GM12801 (cell line): ENCODE data around the gene ADGRA3.

ENCODE experiments used
- TF ChIP-seq, protein P1 (sequence below): IDR thresholded peaks from one replicate; pipeline ENCODE4 v1.5.1; 2011; ENCODE audit warnings: control low read depth; ENCODE audit not compliant: insufficient read length; ENCODE audit errors: extremely low read depth

Gene ADGRA3

DNA sequence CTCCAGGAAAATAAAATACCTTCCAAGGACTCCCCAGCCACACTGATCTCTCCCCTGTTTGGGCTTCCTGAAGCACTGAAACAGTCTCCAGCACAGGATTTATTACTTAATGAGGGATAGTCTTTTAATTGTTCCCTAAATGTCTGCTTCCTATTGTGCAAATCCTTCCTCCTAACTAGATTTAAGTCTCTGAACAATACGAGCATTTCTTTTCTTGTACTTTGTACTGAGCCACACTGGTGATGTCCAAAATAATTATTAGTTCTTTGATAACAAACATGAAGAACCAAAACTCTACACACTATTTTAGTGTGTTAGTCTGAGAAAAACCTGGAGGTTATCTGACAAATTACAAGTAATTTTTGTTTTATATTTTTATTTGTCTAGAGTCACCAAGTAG is 5.1 kb downstream of the ADGRA3 start:
- TF ChIP-seq, protein P1, sequence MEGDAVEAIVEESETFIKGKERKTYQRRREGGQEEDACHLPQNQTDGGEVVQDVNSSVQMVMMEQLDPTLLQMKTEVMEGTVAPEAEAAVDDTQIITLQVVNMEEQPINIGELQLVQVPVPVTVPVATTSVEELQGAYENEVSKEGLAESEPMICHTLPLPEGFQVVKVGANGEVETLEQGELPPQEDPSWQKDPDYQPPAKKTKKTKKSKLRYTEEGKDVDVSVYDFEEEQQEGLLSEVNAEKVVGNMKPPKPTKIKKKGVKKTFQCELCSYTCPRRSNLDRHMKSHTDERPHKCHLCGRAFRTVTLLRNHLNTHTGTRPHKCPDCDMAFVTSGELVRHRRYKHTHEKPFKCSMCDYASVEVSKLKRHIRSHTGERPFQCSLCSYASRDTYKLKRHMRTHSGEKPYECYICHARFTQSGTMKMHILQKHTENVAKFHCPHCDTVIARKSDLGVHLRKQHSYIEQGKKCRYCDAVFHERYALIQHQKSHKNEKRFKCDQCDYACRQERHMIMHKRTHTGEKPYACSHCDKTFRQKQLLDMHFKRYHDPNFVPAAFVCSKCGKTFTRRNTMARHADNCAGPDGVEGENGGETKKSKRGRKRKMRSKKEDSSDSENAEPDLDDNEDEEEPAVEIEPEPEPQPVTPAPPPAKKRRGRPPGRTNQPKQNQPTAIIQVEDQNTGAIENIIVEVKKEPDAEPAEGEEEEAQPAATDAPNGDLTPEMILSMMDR, result no peak

DNA sequence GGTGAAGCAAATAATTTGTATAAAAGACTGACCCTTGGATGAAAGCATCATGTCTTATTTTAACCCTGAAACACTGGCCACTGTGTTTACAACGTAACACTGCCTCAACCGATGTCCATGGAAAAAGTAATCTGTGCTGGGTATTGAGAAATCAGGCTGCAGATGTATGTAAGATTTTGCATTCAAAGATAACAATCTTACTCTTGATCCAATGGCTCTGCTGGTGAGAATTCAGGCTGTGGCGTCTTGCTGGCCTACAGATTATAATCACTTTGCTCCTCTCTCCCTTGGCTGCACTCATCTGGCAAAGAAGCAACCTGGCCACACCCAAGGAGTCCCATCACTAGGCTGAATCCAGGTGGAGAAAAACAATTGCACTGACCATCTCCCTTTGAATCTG is 7.5 kb downstream of the ADGRA3 start:
- TF ChIP-seq, protein P1, result no peak

DNA sequence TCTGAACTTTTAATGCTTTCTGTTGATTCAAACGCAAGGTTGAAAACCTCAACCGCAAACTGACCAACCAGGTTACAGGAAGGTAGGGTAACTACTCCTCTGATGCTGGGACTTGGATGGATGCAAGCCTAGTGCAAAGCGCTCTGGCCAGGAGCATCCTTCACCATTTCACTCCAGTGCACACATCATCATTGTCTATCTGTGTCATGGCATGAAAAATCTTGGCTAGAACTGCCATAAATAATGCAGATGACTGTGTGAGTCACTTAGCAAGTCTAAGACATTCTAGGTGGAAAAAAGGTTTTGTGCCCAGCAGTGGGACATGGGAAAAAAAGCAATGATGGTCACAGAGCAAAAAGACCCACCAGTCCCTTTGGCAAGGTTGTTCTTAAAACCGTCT is 10.9 kb downstream of the ADGRA3 start:
- TF ChIP-seq, protein P1, result no peak

DNA sequence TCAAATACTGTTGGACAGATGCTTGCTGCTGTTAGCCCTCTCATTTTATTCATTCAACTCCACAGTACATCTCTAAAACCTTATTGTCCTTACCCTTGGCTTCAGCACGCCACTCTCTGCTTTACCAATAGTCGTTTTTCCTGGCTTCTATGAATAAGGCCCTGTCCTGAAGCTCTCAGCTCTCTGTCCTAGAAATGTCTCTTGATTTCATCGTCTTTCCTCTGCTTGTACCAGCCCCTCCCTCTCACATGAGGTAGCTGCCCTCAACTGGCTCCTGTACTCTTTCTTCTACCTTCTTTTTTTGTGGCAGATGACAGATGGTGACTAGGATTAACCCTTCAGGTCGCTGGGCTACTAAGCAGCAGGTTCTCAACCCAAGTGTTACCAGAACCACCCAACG is 11.4 kb downstream of the ADGRA3 start:
- TF ChIP-seq, protein P1, result no peak

DNA sequence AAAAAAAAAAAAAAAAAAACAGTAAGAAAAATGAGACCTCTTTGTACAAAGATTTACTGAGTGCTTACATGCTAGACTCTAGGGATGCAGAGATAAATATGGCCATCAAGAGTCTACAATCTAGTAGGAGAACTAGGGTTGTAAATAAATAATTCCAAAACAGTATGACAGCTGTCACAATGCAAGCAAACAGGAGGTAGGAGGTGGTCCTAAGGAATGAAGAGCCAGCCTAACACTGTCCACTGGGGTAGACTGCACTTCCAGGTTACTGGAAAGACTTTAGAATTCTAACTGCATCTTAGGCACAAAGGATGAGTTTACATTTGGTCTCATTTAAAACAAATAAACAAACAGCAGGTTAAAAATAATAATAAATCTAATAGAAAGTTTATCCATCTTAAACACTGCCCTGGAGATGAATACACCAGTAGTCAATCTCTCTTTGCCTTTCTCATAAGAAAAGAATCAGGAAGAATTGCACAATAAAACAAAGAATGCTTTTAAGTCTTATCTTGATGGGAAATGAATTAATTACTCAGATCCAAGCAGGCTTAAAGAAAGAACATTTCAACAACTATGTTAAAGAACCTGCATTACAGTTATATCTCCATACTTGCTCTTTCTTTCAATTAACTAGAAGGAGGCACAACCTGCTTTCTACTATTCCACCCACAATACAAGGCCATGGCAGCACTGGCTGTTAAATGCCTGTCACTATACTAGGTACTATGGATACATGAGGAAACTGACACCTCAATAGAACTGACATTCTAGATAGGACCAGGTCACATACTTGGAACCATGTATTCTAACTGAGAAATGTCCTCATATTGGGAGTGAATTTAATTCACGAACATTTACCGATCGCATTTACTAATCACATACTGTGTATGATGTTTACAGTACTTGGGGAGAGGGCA is 12.7 kb downstream of the ADGRA3 start:
- TF ChIP-seq, protein P1, result no peak

DNA sequence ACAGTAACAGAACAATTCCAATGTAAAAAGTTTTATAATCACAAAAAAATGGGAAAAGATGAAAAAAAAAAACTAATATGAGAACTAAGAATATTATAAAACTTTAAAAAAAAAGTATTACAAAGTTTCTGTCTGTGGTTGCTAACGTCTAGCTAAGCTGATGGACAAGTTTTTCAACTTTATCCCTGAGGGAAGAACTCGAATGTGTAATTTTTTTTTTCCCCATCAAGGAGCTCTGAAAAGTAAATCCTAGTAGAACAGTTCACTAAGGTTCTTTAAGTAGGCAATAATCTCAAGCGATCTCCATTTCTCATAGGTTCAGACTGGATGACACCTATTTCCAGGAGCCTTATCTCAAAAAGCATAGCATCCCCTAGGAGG is 14.2 kb downstream of the ADGRA3 start:
- TF ChIP-seq, protein P1, result no peak

DNA sequence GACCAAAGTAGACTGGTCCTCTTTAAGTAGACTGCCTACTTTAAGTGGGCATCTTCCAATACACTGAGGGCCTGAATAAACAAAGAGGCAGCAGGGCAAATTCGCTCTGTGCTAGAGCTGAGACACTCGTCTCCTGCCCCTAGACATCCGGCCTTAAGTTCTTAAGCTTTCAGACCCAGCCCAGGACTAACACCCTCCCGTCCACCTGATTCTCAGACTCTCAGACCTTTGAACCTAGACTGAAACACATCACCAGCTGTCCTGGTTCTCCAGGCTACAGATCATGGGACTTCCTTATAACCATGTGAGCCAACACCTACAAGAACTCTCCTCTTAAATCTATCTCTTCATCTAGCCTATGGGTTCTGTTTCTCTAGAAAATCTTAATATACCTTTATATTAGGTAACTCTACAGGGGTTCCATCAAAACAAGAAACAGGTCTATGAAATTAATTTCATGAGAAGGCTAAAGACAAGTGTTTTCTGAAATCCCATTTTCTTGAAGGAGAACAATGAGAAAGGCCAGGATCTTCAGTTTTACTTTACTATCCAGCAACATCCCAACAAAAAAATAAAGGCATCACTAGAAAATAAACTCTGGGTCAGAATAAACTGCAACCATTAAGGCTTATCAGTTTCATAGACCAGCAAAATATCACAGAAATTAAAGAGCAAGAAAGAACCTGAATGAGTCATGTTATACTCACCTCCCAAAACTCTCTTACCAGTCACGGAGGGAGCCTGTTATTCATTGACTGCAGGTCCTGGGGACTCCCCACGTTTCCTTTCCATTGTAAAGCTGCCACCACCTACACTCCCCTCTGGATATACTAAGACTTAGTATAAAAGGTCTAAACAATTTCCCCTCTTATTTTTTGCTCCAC is 14.8 kb downstream of the ADGRA3 start:
- TF ChIP-seq, protein P1, result no peak
